ENCODE data around the gene WNT7B.

WNT7B gene

GRCh38 chr22:45907996-45908395 lies 69.0 kb downstream of the WNT7B start:
- DNase-seq (ENCODE audit: low read depth in 2 of 2): no peak

- DNase-seq (ENCODE audit: low read depth in 2 of 2): no peak
Measured at GRCh38 chr22:45907378-45907777, 69.6 kb downstream of the WNT7B start.

GRCh38 chr22:45906946-45907345 lies 70.0 kb downstream of the WNT7B start:
- no peak for DNase-seq (ENCODE audit: low read depth in 2 of 2)

GRCh38 chr22:45905924-45906865 lies 70.8 kb downstream of the WNT7B start:
- no peak for DNase-seq (ENCODE audit: low read depth in 2 of 2)

GRCh38 chr22:45905326-45905923 lies 71.5 kb downstream of the WNT7B start:
- no peak for DNase-seq (ENCODE audit: low read depth in 2 of 2)

- DNase-seq (ENCODE audit: low read depth in 2 of 2): no peak
Measured at GRCh38 chr22:45904236-45904635, 72.7 kb downstream of the WNT7B start.

GRCh38 chr22:45903355-45904135 lies 73.4 kb downstream of the WNT7B start:
- DNase-seq (ENCODE audit: low read depth in 2 of 2): no peak

- DNase-seq (ENCODE audit: low read depth in 2 of 2): no peak
Measured at GRCh38 chr22:45897736-45898135, 79.2 kb downstream of the WNT7B start.

- no peak for DNase-seq (ENCODE audit: low read depth in 2 of 2)
Measured at GRCh38 chr22:45896964-45897538, 79.9 kb downstream of the WNT7B start.

- DNase-seq (ENCODE audit: low read depth in 2 of 2): no peak
Measured at GRCh38 chr22:45896153-45896951, 80.6 kb downstream of the WNT7B start.

- no peak for DNase-seq (ENCODE audit: low read depth in 2 of 2)
Measured at GRCh38 chr22:45895436-45896152, 81.4 kb downstream of the WNT7B start.

- no peak for DNase-seq (ENCODE audit: low read depth in 2 of 2)
Measured at GRCh38 chr22:45893516-45893915, 83.4 kb downstream of the WNT7B start.

- no peak for DNase-seq (ENCODE audit: low read depth in 2 of 2)
Measured at GRCh38 chr22:45892681-45893461, 84.1 kb downstream of the WNT7B start.

GRCh38 chr22:45891996-45892621 lies 84.9 kb downstream of the WNT7B start:
- DNase-seq (ENCODE audit: low read depth in 2 of 2): no peak

- DNase-seq (ENCODE audit: low read depth in 2 of 2): no peak
Measured at GRCh38 chr22:45891471-45891995, 85.4 kb downstream of the WNT7B start.

GRCh38 chr22:45891021-45891421 lies 85.9 kb downstream of the WNT7B start:
- no peak for DNase-seq (ENCODE audit: low read depth in 2 of 2)

- no peak for DNase-seq (ENCODE audit: low read depth in 2 of 2)
Measured at GRCh38 chr22:45890351-45890635, 86.7 kb downstream of the WNT7B start.

GRCh38 chr22:45889539-45890350 lies 87.2 kb downstream of the WNT7B start:
- DNase-seq (ENCODE audit: low read depth in 2 of 2): no peak

Data from stimulated activated CD8-positive, alpha-beta memory T cell treated with anti-CD3 and anti-CD28 coated beads, Interleukin-2, amount 100 ng/mL, for 48 hours (primary cell).